Measurements from ENCODE around the gene CEP104.

Gene CEP104

DNA sequence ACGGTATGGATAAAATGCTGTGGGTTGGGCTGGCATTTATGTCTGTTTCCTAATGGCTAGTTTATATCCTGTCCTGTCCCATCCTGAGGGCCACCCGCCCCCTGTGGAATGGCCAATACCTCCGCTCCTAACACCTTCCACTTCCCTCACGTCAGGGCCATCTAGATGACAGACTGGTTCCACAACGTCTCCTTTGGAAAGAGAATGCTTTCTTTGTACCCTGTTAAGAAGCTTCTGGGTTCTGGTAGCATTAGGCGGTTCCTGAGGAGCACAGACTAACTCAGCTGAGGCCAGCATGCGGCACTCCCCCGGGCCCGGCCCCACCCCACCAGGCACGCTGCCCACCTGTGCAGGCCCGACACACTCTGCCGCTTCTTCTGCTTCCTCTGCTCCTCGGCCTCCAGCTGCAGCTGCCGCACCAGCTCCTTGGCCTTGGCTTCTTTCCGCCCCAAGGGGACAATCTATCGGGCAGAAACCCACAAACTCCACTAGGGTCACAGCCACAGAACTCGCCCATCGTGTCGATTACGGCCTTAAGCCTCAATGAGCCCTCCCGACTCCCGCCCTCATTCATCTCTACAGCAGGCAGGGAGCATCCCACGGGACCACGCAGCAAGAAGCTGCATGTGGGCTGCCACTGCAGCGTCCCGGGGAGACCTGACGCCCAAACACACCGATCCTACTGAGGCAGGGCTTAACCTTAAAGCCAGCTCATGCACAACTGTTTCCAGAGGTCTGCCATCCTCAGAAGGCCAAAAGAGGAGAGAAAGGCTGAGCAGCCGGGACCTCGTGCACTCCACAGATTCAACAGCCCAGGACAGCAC, 73.1 kb downstream of the CEP104 start:
- Histone ChIP-seq H3K4me1 (ENCODE audit: insufficient read depth, low read length) (no peaks in the 10 kb centered on the region), H3K36me3 (ENCODE audit: insufficient read depth, low read length) (peaks cover 84% of the 10 kb centered on the region), H3K27ac (ENCODE audit: low read depth, low read length) (no peak overlapping the region), H3K4me3 (ENCODE audit: low read length) (no peak overlapping the region), H3K9me3 (ENCODE audit: insufficient read depth, low read depth, low read length) (no peaks in the 10 kb centered on the region), H3K9ac (ENCODE audit: low read depth, low read length) (no peak overlapping the region), H3K27me3 (ENCODE audit: insufficient read depth, low read length) (no peaks in the 10 kb centered on the region)
- 96% methylated on average over 30 of the region's 30 CpGs for WGBS

DNA sequence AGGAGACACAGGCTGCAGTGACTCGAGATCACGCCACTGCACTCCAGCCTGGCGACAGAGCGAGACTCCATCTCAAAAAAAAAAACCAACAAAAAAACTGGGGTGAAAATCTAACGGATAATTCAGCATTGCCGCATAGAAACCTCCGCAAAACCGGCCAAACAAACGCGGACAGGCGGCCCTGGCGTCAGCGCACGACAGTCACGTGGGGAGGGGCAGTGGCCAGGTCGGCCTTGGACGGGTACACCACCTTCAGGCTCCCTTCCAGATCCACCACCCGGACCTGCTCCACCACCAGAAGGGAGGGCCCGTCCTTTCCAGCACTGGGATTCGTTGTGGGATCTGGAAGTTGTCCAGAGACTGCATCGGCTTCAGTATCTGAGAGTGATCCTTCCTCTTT, 76.1 kb downstream of the CEP104 start:
- H3K4me1 ChIP-seq (ENCODE audit: insufficient read depth, low read length) = no peaks in the 10 kb centered on the region
- peaks cover 65% of the 10 kb centered on the region for H3K36me3 ChIP-seq (ENCODE audit: insufficient read depth, low read length)
- no peak overlapping the region for H3K27ac ChIP-seq (ENCODE audit: low read depth, low read length)
- H3K27me3 ChIP-seq (ENCODE audit: insufficient read depth, low read length) = no peaks in the 10 kb centered on the region
- no peak overlapping the region for H3K9ac ChIP-seq (ENCODE audit: low read depth, low read length)
- no peak overlapping the region for H3K4me3 ChIP-seq (ENCODE audit: low read length)
- WGBS = 95% methylated on average over 21 of the region's 21 CpGs
- no peaks in the 10 kb centered on the region for H3K9me3 ChIP-seq (ENCODE audit: insufficient read depth, low read depth, low read length)

DNA sequence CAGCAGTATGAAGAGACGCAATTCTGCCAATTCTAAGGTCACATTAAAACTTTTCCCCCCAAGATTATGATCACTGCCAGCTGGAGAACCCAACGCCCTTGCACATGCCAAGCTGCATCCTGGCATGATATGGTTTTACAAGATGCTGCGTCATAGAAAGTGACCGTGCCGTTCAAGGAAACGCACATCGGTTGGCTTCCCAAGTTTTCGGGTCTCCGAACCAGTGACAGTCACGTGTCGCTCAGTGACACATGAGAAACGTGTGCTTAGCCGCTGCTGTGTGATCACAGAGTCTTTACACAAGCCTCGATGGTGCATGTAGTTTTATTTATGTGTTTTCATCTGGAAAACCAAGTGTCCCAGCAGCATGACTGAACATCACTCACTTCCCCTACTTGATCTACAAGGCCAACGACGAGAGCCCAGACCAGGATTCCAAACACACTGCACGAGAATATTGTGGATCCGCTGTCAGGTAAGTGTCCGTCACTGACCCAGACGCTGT, 77.0 kb downstream of the CEP104 start:
- Histone ChIP-seq H3K4me3 (ENCODE audit: low read length) (no peak overlapping the region), H3K27me3 (ENCODE audit: insufficient read depth, low read length) (no peaks in the 10 kb centered on the region), H3K4me1 (ENCODE audit: insufficient read depth, low read length) (peaks cover 3% of the 10 kb centered on the region), H3K9ac (ENCODE audit: low read depth, low read length) (no peak overlapping the region), H3K27ac (ENCODE audit: low read depth, low read length) (no peak overlapping the region), H3K9me3 (ENCODE audit: insufficient read depth, low read depth, low read length) (no peaks in the 10 kb centered on the region), H3K36me3 (ENCODE audit: insufficient read depth, low read length) (peaks cover 60% of the 10 kb centered on the region)
- 97% methylated on average over 20 of the region's 20 CpGs for WGBS

DNA sequence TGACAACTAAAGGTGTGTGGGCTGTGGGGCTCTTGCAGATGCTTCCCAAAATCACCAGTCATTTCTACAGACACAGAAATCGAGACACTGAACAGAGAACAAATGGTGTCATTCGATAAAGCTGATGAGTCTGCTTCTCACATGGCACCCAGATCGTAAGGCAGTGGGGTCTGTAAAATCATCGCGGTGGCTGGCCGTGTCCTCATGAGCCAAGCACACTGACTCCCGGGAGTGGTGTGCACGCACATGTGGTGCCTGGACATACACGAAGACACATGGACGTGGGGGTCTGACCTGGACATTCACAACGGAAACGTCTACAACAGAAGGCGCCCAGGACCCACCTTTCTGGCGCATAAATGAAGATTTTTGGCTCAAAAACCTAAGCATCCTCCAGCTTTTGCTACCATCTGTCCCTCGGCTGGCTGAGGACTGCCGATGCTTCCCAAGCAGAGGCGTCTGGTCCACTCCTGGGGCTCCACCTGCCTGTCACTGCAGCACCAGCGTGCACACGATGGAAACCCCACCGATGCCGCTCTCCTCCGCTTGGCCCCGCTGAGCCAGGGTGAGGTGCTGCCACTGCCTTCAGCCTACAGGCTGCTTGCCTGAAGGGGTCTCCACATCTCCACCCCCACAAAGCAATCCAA, 77.6 kb downstream of the CEP104 start:
- no peak overlapping the region for H3K27ac ChIP-seq (ENCODE audit: low read depth, low read length)
- H3K4me3 ChIP-seq (ENCODE audit: low read length) = no peak overlapping the region
- 94% methylated on average over 23 of the region's 23 CpGs for WGBS
- H3K27me3 ChIP-seq (ENCODE audit: insufficient read depth, low read length) = no peaks in the 10 kb centered on the region
- no peaks in the 10 kb centered on the region for H3K9me3 ChIP-seq (ENCODE audit: insufficient read depth, low read depth, low read length)
- peaks cover 3% of the 10 kb centered on the region for H3K4me1 ChIP-seq (ENCODE audit: insufficient read depth, low read length)
- no peak overlapping the region for H3K9ac ChIP-seq (ENCODE audit: low read depth, low read length)
- peaks cover 55% of the 10 kb centered on the region for H3K36me3 ChIP-seq (ENCODE audit: insufficient read depth, low read length)

DNA sequence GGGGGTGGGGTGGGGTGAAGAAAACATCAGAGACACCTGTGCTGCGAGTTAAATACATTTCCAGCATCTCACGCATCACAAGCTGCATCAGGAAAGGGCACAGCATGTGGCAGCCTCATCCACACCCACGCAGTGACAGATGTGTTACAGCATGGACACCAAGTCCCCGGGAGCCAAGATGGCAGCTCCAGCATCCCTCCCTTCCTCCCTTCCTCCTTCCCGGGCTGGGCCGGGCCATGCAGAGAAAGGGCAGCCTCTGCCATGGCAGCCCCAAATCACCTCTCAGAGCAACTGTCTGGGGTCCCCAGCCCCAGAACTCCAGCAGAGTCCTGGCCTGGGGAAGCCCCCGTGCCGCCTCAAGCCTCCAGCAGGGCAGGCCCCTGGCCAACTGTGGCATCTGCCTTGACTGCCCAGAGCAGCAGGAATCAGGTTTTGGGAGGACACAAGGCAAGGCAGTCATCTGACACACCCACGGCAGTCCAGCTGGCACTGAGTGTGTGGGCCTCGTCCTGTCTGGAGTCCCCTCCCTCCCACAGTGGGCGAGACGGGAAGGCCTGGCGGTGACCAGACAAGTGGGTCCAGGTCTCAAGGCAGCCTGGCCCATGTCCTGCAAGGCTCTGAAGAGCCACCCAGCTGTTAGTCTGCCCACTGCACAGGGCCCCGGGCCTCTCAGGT, 78.3 kb downstream of the CEP104 start:
- Histone ChIP-seq H3K36me3 (ENCODE audit: insufficient read depth, low read length) (peaks cover 48% of the 10 kb centered on the region), H3K27me3 (ENCODE audit: insufficient read depth, low read length) (no peaks in the 10 kb centered on the region), H3K27ac (ENCODE audit: low read depth, low read length) (no peak overlapping the region), H3K9me3 (ENCODE audit: insufficient read depth, low read depth, low read length) (no peaks in the 10 kb centered on the region), H3K4me1 (ENCODE audit: insufficient read depth, low read length) (peaks cover 3% of the 10 kb centered on the region), H3K9ac (ENCODE audit: low read depth, low read length) (no peak overlapping the region), H3K4me3 (ENCODE audit: low read length) (no peak overlapping the region)
- 94% methylated on average over 14 of the region's 14 CpGs for WGBS

DNA sequence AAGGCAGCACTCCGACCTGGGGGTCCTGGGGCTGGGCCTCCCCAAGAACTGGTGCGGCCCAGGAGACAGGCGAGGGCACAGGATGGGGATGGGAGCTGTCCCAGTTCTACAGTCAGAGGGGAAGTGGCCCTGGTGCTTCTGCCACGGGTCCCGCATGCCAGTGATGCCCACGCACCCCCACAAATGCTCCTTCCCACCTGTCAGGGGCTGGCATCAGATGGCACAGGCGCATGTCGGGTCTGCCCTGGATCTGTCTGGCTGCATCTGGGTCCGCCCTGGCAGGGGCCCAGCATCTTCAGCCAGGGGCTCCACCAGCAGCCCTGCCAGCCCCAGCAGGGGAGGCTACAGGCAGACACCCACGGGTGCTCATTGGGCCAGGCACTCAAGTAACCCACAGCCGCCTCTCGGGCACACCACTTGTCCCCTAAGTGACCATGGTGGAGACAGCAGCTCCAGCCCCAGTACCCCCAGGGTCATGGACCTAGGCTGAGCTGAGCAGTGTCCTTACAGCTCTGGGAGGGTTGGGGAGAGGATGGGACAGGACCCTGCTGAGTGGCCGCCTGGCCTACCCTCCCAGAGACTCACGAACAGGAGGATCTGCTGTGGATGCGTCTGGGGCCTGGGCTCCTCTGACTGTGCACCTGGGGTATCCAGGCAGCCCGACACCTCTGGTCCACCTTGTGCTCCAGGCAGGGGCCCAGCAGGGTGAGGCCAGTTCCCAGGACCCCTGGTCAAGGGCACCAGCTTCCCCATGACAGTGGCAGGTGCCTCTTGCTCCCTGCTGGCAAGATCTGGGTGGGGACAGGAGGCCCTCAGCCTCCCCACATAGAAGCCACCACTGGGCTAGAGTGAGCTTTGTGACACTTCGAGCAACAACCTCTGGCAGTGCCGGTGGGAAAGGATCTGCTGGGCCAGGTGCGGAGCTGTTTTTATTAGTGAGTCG, 79.1 kb downstream of the CEP104 start:
- Histone ChIP-seq H3K36me3 (ENCODE audit: insufficient read depth, low read length) (peaks cover 41% of the 10 kb centered on the region), H3K4me3 (ENCODE audit: low read length) (no peak overlapping the region), H3K27me3 (ENCODE audit: insufficient read depth, low read length) (no peaks in the 10 kb centered on the region), H3K27ac (ENCODE audit: low read depth, low read length) (no peak overlapping the region), H3K9ac (ENCODE audit: low read depth, low read length) (no peak overlapping the region), H3K4me1 (ENCODE audit: insufficient read depth, low read length) (peaks cover 3% of the 10 kb centered on the region), H3K9me3 (ENCODE audit: insufficient read depth, low read depth, low read length) (no peaks in the 10 kb centered on the region)
- 94% methylated on average over 20 of the region's 20 CpGs for WGBS

DNA sequence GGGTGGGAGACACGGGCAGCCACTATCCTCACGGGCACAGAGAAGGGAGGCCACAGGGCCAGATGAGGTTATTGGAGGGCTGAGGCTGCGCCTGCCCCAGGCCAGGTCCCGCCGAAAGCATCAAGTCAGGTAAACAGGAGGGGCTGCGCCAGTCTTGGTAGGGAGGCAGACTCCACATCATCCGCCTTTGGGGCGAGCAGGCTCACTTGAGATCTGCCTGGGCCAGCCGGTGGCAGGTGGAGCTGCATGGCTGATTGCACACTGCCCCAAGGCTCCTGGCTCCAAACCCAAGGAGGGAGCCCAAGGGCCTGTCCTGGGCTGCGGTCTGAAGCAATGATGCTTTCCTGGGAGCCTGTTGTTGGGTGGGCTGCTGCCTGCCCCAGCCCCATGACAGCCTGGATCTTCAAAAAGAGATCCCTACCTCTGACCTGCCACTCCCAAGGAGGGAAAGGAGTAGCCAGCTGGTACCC, 79.9 kb downstream of the CEP104 start:
- Histone ChIP-seq H3K9ac (ENCODE audit: low read depth, low read length) (no peak overlapping the region), H3K4me1 (ENCODE audit: insufficient read depth, low read length) (peaks cover 3% of the 10 kb centered on the region), H3K27me3 (ENCODE audit: insufficient read depth, low read length) (no peaks in the 10 kb centered on the region), H3K27ac (ENCODE audit: low read depth, low read length) (no peak overlapping the region), H3K9me3 (ENCODE audit: insufficient read depth, low read depth, low read length) (no peaks in the 10 kb centered on the region), H3K4me3 (ENCODE audit: low read length) (no peak overlapping the region), H3K36me3 (ENCODE audit: insufficient read depth, low read length) (peaks cover 33% of the 10 kb centered on the region)
- 88% methylated on average over 10 of the region's 10 CpGs for WGBS

DNA sequence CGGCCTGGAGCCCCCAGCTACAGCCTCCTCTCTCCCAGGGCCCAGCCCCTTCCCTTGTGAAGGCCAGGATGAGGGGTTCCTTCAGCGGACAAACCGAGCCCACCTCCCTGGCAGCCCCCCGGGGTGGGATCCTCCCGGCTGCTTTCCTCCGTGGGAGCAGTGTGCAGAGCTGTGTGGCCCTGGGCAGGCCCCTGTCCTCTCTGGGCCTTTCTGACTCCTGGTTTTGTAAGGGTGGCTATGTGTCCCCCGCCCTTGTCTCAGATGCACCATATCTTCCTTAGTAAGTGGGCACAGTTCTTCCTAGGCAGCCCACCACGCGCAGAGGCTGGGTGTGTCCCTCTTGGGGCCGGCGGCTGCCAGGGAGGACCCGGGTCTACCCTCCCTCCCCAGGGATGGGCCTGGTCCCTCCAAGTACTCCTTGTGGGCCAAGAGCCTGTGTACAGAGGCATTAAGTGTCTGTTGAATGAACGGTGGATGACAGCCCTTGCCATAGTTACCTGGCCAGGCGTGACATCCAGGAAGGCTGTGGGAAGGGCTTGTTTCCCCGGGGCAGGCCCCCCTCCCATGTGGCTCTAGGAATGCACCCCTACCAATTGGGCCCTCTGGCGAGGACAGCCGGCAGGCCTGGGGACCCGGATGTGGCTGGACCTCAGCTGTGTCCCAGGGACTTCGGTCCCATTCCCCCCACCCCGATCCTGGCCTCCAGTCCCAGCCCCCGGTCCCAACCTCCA, 80.6 kb downstream of the CEP104 start:
- Histone ChIP-seq H3K9ac (ENCODE audit: low read depth, low read length) (no peak overlapping the region), H3K27ac (ENCODE audit: low read depth, low read length) (no peak overlapping the region), H3K4me3 (ENCODE audit: low read length) (no peak overlapping the region), H3K4me1 (ENCODE audit: insufficient read depth, low read length) (peaks cover 3% of the 10 kb centered on the region), H3K36me3 (ENCODE audit: insufficient read depth, low read length) (peaks cover 26% of the 10 kb centered on the region), H3K9me3 (ENCODE audit: insufficient read depth, low read depth, low read length) (no peaks in the 10 kb centered on the region), H3K27me3 (ENCODE audit: insufficient read depth, low read length) (no peaks in the 10 kb centered on the region)
- WGBS = 88% methylated on average over 21 of the region's 21 CpGs

DNA sequence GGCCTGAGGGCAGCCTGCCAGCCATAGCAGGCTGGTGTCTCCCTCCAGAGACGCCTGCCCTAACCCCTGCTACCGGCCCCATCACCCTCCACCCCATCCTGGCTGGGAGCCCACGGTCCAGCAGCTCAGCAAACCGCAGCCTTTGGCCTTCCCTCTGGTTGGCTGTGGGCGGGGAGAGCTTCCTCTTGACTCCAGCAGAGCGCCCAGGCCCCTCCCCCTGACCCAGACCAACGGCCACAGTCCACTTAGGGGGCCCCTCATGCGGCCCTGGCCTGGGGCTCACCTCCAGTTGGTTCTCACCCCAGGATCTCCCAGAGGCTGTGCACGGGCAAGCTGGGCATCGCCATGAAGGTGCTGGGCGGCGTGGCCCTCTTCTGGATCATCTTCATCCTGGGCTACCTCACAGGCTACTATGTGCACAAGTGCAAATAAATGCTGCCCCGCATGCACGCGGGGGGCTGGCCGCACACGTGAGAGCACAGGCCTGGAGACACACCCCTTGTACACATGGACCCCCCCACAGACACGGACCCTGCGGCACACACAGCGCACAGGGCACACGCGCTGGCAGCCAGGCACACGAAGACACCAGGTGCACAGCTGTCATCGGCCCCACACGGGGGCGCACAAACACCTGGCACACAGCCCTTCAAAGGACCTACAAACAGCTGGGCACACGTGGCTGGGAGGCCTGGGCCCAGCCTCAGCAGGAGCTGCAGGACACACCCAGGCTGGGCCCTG, 81.4 kb downstream of the CEP104 start:
- Histone ChIP-seq H3K36me3 (ENCODE audit: insufficient read depth, low read length) (peaks cover 18% of the 10 kb centered on the region), H3K4me1 (ENCODE audit: insufficient read depth, low read length) (peaks cover 3% of the 10 kb centered on the region), H3K9ac (ENCODE audit: low read depth, low read length) (no peak overlapping the region), H3K4me3 (ENCODE audit: low read length) (no peak overlapping the region), H3K27ac (ENCODE audit: low read depth, low read length) (no peak overlapping the region), H3K27me3 (ENCODE audit: insufficient read depth, low read length) (peaks cover 7% of the 10 kb centered on the region; the same call in 1 of the 2 replicates), H3K9me3 (ENCODE audit: insufficient read depth, low read depth, low read length) (no peaks in the 10 kb centered on the region)
- 52% methylated on average over 27 of the region's 27 CpGs for WGBS
